ENCODE results near the gene TNXB.

GRCh38 chr6:32151181-32151862 lies 42.2 kb upstream of the TNXB start:
- TF ChIP-seq, protein P1, sequence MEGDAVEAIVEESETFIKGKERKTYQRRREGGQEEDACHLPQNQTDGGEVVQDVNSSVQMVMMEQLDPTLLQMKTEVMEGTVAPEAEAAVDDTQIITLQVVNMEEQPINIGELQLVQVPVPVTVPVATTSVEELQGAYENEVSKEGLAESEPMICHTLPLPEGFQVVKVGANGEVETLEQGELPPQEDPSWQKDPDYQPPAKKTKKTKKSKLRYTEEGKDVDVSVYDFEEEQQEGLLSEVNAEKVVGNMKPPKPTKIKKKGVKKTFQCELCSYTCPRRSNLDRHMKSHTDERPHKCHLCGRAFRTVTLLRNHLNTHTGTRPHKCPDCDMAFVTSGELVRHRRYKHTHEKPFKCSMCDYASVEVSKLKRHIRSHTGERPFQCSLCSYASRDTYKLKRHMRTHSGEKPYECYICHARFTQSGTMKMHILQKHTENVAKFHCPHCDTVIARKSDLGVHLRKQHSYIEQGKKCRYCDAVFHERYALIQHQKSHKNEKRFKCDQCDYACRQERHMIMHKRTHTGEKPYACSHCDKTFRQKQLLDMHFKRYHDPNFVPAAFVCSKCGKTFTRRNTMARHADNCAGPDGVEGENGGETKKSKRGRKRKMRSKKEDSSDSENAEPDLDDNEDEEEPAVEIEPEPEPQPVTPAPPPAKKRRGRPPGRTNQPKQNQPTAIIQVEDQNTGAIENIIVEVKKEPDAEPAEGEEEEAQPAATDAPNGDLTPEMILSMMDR (conservative IDR thresholded peaks at IDR 0.05; ENCODE audit: low read length): no peak
- TF ChIP-seq EZH2phosphoT487 (IDR thresholded peaks at IDR 0.05; ENCODE audit: borderline replicate concordance): no peak
